Measurements from ENCODE around the gene TNK2.
"Not testable (repeated sequence)": the region's sequence is repeated elsewhere in the genome, so short reads cannot be mapped to it uniquely, and the experiment has no call there.

TNK2 gene

DNA sequence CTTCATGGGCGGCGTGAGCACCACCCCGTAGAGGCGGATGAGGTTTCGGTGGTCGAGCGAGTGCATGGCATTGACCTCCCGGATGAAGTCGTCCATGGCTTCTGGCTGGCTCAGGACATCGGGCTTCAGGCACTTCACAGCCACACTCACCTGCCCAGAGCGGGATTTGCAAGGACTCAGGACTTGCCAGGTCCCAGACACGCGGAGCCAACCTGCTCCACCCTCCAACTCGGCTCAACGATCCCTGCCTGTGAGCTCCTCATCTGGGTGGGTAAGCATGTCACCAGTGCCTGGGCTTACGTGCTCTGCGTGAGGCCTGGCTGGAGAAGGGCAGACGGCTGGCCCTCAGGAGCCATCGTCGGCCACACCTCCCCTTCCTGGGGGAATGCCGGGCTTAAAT is 25.2 kb downstream of the TNK2 start:
- DNase-seq, result no peak

GRCh38 chr3:195882002-195882441 is 26.3 kb downstream of the TNK2 start:
- no peak for DNase-seq

DNA sequence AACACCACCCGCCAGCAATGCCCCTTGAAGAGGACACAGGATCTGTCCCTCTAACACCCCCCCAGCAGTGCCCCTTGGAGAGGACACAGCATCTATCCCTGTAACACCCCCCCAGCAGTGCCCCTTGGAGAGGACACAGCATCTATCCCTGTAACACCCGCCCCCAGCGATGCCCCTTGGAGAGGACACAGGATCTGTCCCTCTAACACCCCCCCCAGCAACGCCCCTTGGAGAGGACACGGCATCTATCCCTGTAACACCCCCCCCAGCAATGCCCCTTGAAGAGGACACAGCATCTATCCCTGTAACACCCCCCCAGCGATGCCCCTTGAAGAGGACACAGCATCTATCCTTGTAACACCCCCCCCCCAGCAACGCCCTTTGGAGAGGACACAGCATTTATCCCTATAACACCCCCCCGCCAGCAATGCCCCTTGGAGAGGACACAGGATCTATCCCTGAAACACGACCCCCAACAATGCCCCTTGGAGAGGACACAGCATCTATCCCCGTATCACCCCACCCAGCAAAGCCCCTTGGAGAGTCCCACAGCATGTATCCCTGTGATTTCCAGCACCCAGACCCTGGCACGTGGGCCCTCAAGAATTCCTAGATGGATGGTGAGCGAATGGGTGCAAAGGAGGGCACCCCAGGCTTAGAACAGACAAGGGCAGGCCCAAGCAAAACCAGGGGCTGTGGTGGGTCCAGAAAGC is 26.9 kb downstream of the TNK2 start:
- DNase-seq, result no peak

GRCh38 chr3:195880037-195880431 is 28.3 kb downstream of the TNK2 start:
- no peak for DNase-seq

- DNase-seq, result no peak
Measured at GRCh38 chr3:195879416-195880036, 28.8 kb downstream of the TNK2 start.

- no peak for DNase-seq
Measured at GRCh38 chr3:195878424-195879274, 29.7 kb downstream of the TNK2 start.

DNA sequence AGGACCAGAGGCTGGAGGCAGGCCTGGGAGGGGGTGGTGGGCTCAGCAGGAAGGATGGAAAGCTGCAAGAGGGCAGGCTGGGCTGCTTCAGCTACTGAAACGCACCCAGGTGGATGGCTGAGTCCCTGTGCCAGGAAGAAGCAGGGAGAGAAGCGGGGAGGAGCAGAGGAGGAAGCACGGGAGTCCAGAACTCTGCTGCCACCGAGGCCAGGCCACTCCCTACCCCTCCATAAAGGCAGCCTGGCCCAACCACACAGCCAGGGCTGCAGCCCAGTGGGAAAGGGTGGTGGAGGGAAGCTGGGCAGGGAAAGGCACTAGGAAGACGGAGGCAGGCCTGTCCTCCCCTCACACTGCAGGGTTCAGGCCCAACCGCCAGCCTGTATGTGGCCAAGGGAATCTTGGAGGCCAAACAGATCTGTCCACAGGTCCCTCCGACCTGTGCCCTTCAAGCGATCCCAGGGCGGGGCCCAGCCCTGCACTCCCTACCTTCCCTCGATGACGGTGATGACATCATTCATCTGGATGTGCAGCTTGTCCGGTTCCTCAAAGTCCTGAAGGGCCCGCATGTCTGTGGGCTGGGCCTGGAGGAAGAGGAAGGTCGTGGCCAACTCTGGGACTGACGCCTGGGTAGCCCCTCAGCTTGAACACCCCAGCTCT is 30.5 kb downstream of the TNK2 start:
- DNase-seq, result no peak

DNA sequence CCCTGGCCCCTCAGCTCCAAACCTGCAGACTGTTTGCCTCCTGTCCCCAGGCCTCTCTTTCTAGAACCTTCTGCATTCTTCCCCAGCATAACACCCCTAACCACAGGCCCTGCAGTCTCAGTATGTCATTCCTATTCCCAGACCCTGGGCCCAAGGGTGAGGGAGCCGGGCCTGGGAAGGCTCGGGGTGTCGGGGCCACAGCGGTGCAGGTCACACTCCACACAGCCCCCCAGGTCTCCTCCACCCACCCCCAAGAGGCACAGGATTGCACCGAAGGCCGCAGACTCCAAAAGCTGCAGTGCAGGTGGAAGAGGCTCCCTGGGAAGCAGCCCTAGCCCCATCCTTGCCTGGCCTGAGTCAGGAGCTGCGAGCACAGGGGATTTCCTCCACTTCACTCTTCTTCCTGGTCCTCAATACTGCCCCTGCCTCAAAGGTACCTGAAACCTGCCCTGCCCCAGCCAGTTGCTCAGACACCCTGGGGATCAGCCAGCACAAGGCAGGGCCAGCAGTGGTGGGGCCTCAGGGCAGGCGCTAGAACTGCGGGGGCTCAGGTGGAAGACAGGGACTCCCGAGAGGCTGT is 31.1 kb downstream of the TNK2 start:
- no peak for DNase-seq

DNA sequence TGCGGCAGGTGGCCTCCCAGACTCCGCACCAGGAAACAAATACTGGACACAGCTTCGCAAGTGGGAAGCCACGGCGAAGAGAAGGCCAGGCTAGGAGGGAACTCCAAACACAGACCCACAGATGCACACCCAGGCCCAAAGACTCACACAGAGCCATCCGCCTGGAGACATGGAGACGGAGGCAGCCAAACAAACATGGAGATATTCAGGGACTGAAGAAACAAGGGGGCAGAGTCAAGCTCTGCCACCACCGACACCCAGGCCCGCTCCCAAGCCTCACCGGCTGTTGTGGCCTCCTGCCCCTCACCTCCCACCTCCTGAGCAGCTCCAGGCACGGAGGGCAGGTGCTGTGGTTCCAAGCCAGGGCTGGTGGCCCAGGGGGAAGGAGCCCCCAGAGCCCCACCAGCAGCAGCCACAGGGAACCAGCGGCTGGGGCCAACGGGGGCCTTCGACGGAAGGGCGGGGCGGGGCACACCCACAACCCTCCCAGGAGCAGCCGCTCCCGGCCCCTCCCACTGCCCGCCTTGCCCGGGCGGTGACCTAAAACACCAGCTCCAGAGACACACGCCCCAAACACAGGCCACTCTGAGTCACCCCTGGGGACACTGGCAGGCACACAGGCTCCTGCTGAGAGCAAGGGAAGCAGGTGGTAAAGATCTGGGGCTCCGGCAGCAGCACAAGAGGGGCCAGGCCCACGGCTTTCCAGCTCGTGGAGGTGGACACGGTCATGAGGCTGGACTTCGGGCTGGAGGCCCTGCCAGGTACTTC is 31.9 kb downstream of the TNK2 start:
- DNase-seq, result peak in 2 of 3 donors; percentile 38 to 40

- DNase-seq, result no peak
Measured at GRCh38 chr3:195875482-195876236, 32.7 kb downstream of the TNK2 start.

GRCh38 chr3:195873971-195874370 is 34.4 kb downstream of the TNK2 start:
- no peak for DNase-seq

DNA sequence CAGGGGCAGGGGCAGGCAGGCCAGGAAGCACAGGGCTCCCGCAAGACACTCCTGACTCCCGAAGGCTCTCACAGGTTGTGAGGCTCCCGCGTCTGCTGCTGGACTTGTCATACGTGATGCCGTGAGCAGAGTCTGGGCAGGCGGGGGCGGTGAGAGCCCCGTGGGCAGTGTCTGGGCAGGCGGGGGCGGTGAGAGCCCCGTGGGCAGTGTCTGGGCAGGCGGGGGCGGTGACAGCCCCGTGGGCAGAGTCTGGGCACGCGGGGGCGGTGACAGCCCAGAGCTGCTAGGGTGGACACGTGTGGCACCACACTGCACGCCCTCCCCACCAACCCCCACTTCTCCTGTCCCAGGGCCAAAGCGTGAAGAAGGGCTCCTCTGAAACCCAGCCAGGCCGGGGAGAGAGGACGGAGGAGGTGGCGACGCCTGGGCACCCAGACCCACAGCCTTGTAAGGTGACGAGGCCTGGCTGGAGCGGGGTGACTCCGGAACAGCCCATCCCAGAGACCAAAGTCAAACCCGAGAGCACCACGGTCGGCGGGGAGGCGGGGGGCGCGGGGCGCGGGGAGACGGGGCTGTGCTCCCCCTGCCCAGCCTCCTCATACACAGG is 35.0 kb downstream of the TNK2 start:
- DNase-seq, result no peak

DNA sequence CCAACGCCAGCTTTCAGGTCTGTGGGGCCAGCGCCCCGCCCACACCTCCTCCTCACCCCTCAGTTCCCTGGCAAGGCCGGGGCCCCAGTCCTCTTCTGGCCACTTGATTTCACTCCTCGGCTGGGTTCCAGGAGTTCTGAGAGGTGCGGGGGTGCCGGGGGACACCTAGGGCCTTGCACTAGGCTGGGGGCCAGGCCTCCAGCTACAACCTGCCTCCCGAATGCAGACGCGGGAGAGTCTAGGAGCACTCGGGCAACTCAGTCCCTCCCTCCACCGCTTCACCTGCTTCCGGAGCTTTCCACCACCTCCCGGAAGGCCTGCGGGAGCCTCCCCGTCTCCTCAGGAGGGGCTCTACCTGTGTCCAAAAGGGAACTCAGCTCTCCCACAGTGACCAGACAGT is 35.6 kb downstream of the TNK2 start:
- DNase-seq, result no peak

GRCh38 chr3:195872097-195872496 is 36.3 kb downstream of the TNK2 start:
- no peak for DNase-seq

DNA sequence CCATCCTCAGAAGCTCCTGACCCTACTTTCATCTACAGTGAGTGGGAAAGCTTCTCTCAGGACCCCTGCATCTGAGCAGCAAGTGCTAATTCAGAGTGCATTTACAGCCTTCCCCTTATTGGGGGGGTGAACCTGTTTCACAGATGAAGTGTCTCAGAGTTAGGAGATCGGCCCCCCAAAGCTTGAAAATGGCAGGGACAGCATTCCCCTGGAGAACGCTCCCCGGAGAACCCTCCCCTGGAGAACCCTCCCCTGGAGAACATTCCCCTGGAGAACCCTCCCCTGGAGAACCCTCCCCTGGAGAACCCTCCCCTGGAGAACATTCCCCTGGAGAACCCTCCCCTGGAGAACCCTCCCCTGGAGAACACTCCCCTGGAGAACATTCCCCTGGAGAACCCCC is 36.7 kb downstream of the TNK2 start:
- not testable (repeated sequence) for DNase-seq

DNA sequence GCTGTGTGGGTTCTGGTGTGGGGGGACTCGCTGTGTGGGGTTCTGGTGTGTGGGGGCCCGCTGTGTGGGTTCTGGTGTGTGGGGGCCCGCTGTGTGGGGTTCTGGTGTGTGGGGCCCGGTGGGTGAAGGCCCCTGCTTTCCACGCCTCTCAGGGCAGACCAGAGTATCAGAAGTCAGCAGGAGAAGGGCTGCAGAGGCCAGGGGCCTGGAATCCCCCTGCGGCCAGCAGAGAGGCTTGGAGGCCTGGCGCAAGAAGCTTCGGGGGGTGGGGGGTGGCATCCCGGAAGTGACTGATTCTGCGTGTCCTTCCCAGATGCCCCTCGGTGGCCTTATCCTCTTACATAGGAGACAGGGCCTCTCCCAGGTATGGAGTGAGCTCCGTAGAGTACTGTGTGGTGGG is 37.4 kb downstream of the TNK2 start:
- no peak for DNase-seq

DNA sequence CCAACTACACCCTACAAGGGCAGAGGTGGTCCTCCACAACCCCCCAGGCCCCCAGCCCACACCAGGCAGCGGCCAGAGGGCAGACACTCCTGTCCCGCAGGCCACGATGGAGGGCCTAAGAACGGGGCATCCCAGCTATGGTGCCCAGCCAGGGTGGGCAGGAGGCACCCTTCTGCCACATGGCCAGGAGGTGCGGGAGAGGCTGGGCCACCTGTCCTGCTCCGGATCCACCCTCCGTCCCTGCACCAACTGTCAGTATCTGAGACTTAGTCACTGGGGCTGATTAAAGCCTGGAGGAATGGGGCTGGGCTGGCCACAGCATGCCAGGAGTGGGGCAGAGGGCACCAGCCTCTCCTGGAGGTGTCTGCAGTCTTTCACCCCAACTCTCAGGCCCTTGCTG is 37.9 kb downstream of the TNK2 start:
- DNase-seq, result no peak

- no peak for DNase-seq
Measured at GRCh38 chr3:195869413-195870001, 38.8 kb downstream of the TNK2 start.

DNA sequence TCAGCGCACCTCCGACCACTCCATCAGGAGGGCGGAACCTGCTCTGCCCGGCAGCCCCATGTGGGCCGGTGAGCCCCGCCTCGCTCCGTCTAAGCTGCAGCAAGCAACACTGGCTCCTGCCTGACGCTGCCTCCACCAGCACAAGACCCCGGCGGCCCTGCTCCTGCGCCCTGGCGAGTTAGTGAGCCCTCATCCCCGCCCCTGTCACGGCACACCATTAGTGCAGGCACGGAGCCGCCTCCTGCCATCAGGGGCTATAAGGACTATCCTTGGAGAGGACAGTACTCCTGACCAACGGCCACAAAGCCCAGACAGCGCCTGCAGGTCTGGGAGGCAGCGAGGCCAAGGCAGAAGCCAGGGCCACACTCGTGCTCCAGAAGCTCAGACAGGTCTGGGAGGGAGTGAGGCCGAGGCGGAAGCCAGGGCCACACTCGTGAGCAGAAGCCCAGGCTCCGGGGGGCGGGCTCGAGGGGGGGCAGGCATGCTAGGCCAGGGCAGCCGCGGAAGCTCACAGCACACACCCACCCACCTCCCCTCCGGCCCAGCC is 39.4 kb downstream of the TNK2 start:
- DNase-seq, result no peak

DNA sequence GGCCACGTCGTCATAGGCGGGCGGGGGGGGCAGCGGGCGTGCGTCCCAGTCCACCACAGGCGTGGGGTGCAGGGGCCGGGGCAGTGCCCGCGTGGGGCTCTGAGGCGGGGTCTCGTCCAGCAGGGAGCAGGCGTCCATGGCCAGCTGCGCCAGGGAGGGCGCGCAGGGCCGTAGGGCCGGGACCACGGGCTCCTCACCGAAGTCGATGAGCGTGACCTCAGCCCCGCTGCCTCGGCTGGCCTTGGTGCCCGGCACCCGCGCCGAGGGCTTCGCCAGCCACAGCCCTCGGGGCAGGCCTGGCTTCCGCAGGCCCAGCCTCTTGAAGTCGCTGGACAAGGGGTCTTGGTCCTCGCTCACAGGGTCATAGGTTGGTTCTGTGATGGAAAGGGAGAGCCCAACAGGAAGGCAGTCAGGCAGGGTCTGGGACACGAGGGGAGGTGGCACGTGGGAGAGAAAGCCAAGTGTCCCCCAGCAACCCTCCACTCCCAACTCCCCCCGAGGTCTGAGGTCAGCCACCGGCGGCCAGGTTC is 40.0 kb downstream of the TNK2 start:
- DNase-seq, result no peak

Measured in suppressor macrophage treated with lipopolysaccharide for 1 hour (primary cell).